HCT116 (cell line): ENCODE measurements around the gene LPAR5. TPM values are rescaled to one million over a fixed set of nuclear protein-coding genes. Genes with fewer than 3 reads are reported as not detected.

ENCODE experiments used
- ATAC-seq: fragments of 200-7000 bp; cut with Tn5 transposase; 2 replicates; pipeline ENCODE4 v1.9.1; 2020; ENCODE audit warnings: mild to moderate bottlenecking, moderate library complexity
- BruUV-seq: library from RNA; stranded (reverse); fragments of 400-500 nt; replicated peaks from 2 replicates; lab custom pipeline; 2021; lab: Mats Ljungman, UMichigan
- CTCF ChIA-PET: fragments of 300-600 bp; sonication (Branson Sonifier 250); formaldehyde crosslinking; loops from one replicate; lab custom pipeline; 2021; ENCODE audit warnings: antibody characterized with exemption; lab: Charles Lee
- POLR2A ChIA-PET: fragments of 300-600, 350-600 bp; sonication (Branson Sonifier 250); formaldehyde crosslinking; loops from one replicate; lab custom pipeline; 2021; ENCODE audit warnings: antibody characterized with exemption; lab: Charles Lee
- RAD21 ChIA-PET, 2 experiments: fragments of 300-600 bp; sonication (Branson Sonifier 250); formaldehyde crosslinking; loops; one replicate each; lab custom pipeline; 2023; ENCODE audit warnings: low total read pairs in 2 of 2; ENCODE audit not compliant: uncharacterized antibody in 2 of 2, unreplicated experiment in 2 of 2, low non-redundant PET in 1 of 2; lab: Charles Lee
- DNase-seq: peaks from one replicate; pipeline ENCODE4 v3.0.0-alpha.2; 2010; ENCODE audit warnings: low read depth, low spot score
- H2AFZ ChIP-seq: fragments of 200-600 bp; shearing (Covaris generic), sonication (generic); 2 replicates; pipeline ENCODE4 v1.6.1; 2017; ENCODE audit warnings: low read depth, mixed run types, mixed read lengths, antibody characterized with exemption, low read length; ENCODE audit not compliant: poor library complexity, severe bottlenecking
- H3K27ac ChIP-seq: 2 replicates; pipeline ENCODE4 v1.5.1; 2012; ENCODE audit warnings: low read depth, low read length
- H3K27me3 ChIP-seq: fragments of 200-600 bp; sonication (generic); 2 replicates; pipeline ENCODE4 v1.6.1; 2016; ENCODE audit warnings: mixed run types, low read length, mixed read lengths; ENCODE audit not compliant: insufficient read depth
- H3K36me3 ChIP-seq, 2 experiments: fragments of 200-500 bp in 1 of 2; fragments of 200-600 bp in 1 of 2; sonication (Bioruptor generic) in 1 of 2; sonication (generic) in 1 of 2; 2 replicates each; pipeline versions ENCODE4 v1.5.1 to v1.6.1; 2014 to 2016; ENCODE audit warnings: low read length in 2 of 2, inconsistent platforms in 1 of 2, mixed read lengths in 1 of 2, mixed run types in 1 of 2; ENCODE audit not compliant: insufficient read depth in 2 of 2, control insufficient read depth in 1 of 2
- H3K4me1 ChIP-seq, 2 experiments: fragments of 200-600 bp in 1 of 2; sonication (generic) in 1 of 2; 2 replicates each; pipeline versions ENCODE4 v1.5.1 to v1.6.1; 2012 to 2017; ENCODE audit warnings: low read length in 2 of 2, inconsistent platforms in 1 of 2, mild to moderate bottlenecking in 1 of 2, mixed read lengths in 1 of 2, mixed run types in 1 of 2, moderate library complexity in 1 of 2; ENCODE audit not compliant: insufficient read depth in 2 of 2, control insufficient read depth in 1 of 2
- H3K4me2 ChIP-seq: fragments of 200-600 bp; sonication (generic); 2 replicates; pipeline ENCODE4 v1.6.1; 2017; ENCODE audit warnings: mixed run types, low read length, mixed read lengths
- H3K4me3 ChIP-seq, 2 experiments: fragments of 200-600 bp in 1 of 2; sonication (generic) in 1 of 2; replicated peaks in 1 of 2; 2 replicates each; pipeline ENCODE4 v1.5.1; 2011 to 2016; ENCODE audit warnings: low read length in 2 of 2, control low read depth in 1 of 2, low read depth in 1 of 2, mild to moderate bottlenecking in 1 of 2, mixed read lengths in 1 of 2, mixed run types in 1 of 2
- H3K79me2 ChIP-seq: fragments of 200-600 bp; sonication (generic); 2 replicates; pipeline ENCODE4 v1.6.1; 2017; ENCODE audit warnings: mild to moderate bottlenecking, mixed run types, low read length, moderate library complexity, mixed read lengths; ENCODE audit not compliant: insufficient read depth
- H3K9ac ChIP-seq: fragments of 200-600 bp; sonication (generic); 2 replicates; pipeline ENCODE4 v1.6.1; 2016; ENCODE audit warnings: low read length, mixed read lengths
- H3K9me2 ChIP-seq: fragments of 200-600 bp; sonication (generic), shearing (Covaris generic); 2 replicates; pipeline ENCODE4 v1.6.1; 2017; ENCODE audit warnings: mixed run types, mild to moderate bottlenecking, moderate library complexity; ENCODE audit not compliant: insufficient read depth
- H3K9me3 ChIP-seq, 2 experiments: fragments of 200-500 bp in 1 of 2; fragments of 200-600 bp in 1 of 2; sonication (Bioruptor generic) in 1 of 2; sonication (generic) in 1 of 2; 2 replicates each; pipeline ENCODE4 v1.6.1; 2014 to 2017; ENCODE audit warnings: low read length in 2 of 2, mixed read lengths in 2 of 2, inconsistent platforms in 1 of 2, low read depth in 1 of 2, mild to moderate bottlenecking in 1 of 2, mixed run types in 1 of 2, moderate library complexity in 1 of 2; ENCODE audit not compliant: control insufficient read depth in 1 of 2, insufficient read depth in 1 of 2
- H4K20me1 ChIP-seq: fragments of 200-600 bp; sonication (generic), shearing (Covaris generic); 2 replicates; pipeline ENCODE4 v1.6.1; 2017; ENCODE audit warnings: mixed run types, mild to moderate bottlenecking, moderate library complexity; ENCODE audit not compliant: insufficient read depth
- ATF3 ChIP-seq: IDR thresholded peaks from 2 replicates; pipeline ENCODE4 v1.6.1; 2012
- CBX3 ChIP-seq: IDR thresholded peaks from 2 replicates; pipeline ENCODE4 v1.6.1; 2012; ENCODE audit warnings: low read depth
- CEBPB ChIP-seq: IDR thresholded peaks from 2 replicates; pipeline ENCODE4 v1.6.1; 2012; ENCODE audit warnings: low read depth
- EGR1 ChIP-seq: IDR thresholded peaks from 2 replicates; pipeline ENCODE4 v1.6.1; 2012; ENCODE audit warnings: low read depth
- EZH2 ChIP-seq: fragments of 200-600 bp; sonication (generic); IDR thresholded peaks from 2 replicates; pipeline ENCODE4 v1.6.1; 2017; ENCODE audit warnings: antibody characterized with exemption, mixed run types
- FOSL1 ChIP-seq: IDR thresholded peaks from 2 replicates; pipeline ENCODE4 v1.6.1; 2012; ENCODE audit warnings: low read depth
- JUND ChIP-seq: IDR thresholded peaks from 2 replicates; pipeline ENCODE4 v1.6.1; 2012
- POLR2A ChIP-seq: IDR thresholded peaks from 2 replicates; pipeline ENCODE4 v1.7.0; 2011; ENCODE audit warnings: borderline replicate concordance; ENCODE audit not compliant: insufficient read depth, insufficient read length; ENCODE audit errors: extremely low read depth
- POLR2AphosphoS5 ChIP-seq: IDR thresholded peaks from 2 replicates; pipeline ENCODE4 v1.6.1; 2011; ENCODE audit warnings: mild to moderate bottlenecking, low read depth, low read length, moderate library complexity
- RAD21 ChIP-seq: IDR thresholded peaks from 2 replicates; pipeline ENCODE4 v1.6.1; 2012; ENCODE audit warnings: low read depth, mild to moderate bottlenecking
- SP1 ChIP-seq: IDR thresholded peaks from 2 replicates; pipeline ENCODE4 v1.6.1; 2012; ENCODE audit warnings: low read depth
- TCF7L2 ChIP-seq: IDR thresholded peaks from 2 replicates; pipeline ENCODE4 v1.7.0; 2011; ENCODE audit warnings: borderline replicate concordance, inconsistent platforms; ENCODE audit not compliant: insufficient read depth, insufficient read length; ENCODE audit errors: extremely low read depth
- YY1 ChIP-seq: IDR thresholded peaks from 2 replicates; pipeline ENCODE4 v1.6.1; 2011; ENCODE audit warnings: low read length, low read depth, moderate library complexity, mild to moderate bottlenecking; ENCODE audit not compliant: insufficient replicate concordance; ENCODE audit errors: extremely low read depth
- ZFX ChIP-seq: fragments of 450-650 bp; IDR thresholded peaks from 2 replicates; pipeline ENCODE4 v1.6.1; 2017
- ZNF274 ChIP-seq: fragments of 200-500 bp; sonication (Bioruptor generic); IDR thresholded peaks from 2 replicates; pipeline ENCODE4 v1.6.1; 2014; ENCODE audit warnings: mild to moderate bottlenecking, low read depth, low read length, inconsistent platforms
- intact Hi-C: fragments of 100-400 bp; cut with micrococcal nuclease; formaldehyde crosslinking; loops from 2 replicates; pipeline ENCODE4 v1.10.0; 2022
- total RNA-seq: library from RNA; stranded (reverse); gene quantifications from one replicate; pipeline ENCODE4 v1.2.1, GENCODE V29; 2021; ENCODE audit not compliant: unreplicated experiment
- TF ChIP-seq, protein P1 (sequence below), 3 experiments: fragments of 200-600 bp in 1 of 3; sonication (generic) in 1 of 3; IDR thresholded peaks in 2 of 3; conservative IDR thresholded peaks in 1 of 3; 2 replicates each; pipeline ENCODE4 v1.5.1; 2012 to 2017; ENCODE audit warnings: low read depth in 2 of 3, low read length in 2 of 3, antibody characterized with exemption in 1 of 3, borderline replicate concordance in 1 of 3, control low read depth in 1 of 3, mild to moderate bottlenecking in 1 of 3, mixed read lengths in 1 of 3, mixed run types in 1 of 3, moderate library complexity in 1 of 3; ENCODE audit not compliant: insufficient read depth in 1 of 3
- TF ChIP-seq, protein P2 (sequence below): IDR thresholded peaks from 2 replicates; pipeline ENCODE4 v1.6.1; 2012; ENCODE audit warnings: low read depth
- TF ChIP-seq, protein P3 (sequence below): IDR thresholded peaks from 2 replicates; pipeline ENCODE4 v1.6.1; 2012

Gene LPAR5
- total RNA-seq, 1 experiment from 2014 or later: 5.2 TPM

DNA sequence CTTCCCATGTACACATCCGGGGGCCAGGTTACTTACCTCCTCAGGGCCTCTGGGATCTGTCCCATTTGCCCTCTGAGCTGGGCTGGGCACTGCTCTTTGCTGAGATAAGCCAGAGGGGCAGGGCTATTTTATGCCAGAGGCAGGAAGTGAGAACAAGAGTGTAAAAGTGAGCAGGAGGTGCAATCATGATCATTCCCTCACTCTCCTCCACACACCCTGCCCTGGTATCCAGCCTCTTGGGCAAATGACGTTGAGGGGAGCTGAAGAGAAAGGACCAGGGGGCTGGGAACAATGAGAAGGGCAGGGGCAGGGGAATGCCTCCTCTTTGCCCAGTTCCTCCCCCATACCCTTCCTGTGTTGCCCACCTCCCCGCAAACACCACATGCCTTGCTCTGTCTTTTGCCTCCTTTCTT, 4.2 kb downstream of the LPAR5 start:
- ChIA-PET CTCF (no interaction called here), RAD21 (no interaction called here), POLR2A (no interaction called here)
- no peaks in the 10 kb centered on the region for H3K9me3 ChIP-seq
- H4K20me1 ChIP-seq: no peaks in the 10 kb centered on the region
- no peak overlapping the region for H3K4me3 ChIP-seq
- no peak overlapping the region for H3K4me2 ChIP-seq
- DNase-seq (no peak), ATAC-seq (no peak)
- BruUV-seq: no TSS peak
- H3K27ac ChIP-seq: no peak overlapping the region
- H3K79me2 ChIP-seq: no peaks in the 10 kb centered on the region
- H3K4me1 ChIP-seq: peaks cover 12 to 24% of the 10 kb centered on the region in 2 experiments
- no peaks in the 10 kb centered on the region for H3K9me2 ChIP-seq
- no peak overlapping the region for H3K9ac ChIP-seq
- no peak overlapping the region for H2AFZ ChIP-seq
- TF ChIP-seq EGR1 (no peak), POLR2AphosphoS5 (no peak), ATF3 (no peak), FOSL1 (no peak), EZH2 (no peak), CBX3 (no peak), POLR2A (no peak), ZFX (no peak), JUND (no peak), TCF7L2 (no peak), YY1 (no peak), ZNF274 (no peak), SP1 (no peak), CEBPB (no peak), RAD21 (no peak)
- TF ChIP-seq, protein P1, sequence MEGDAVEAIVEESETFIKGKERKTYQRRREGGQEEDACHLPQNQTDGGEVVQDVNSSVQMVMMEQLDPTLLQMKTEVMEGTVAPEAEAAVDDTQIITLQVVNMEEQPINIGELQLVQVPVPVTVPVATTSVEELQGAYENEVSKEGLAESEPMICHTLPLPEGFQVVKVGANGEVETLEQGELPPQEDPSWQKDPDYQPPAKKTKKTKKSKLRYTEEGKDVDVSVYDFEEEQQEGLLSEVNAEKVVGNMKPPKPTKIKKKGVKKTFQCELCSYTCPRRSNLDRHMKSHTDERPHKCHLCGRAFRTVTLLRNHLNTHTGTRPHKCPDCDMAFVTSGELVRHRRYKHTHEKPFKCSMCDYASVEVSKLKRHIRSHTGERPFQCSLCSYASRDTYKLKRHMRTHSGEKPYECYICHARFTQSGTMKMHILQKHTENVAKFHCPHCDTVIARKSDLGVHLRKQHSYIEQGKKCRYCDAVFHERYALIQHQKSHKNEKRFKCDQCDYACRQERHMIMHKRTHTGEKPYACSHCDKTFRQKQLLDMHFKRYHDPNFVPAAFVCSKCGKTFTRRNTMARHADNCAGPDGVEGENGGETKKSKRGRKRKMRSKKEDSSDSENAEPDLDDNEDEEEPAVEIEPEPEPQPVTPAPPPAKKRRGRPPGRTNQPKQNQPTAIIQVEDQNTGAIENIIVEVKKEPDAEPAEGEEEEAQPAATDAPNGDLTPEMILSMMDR (IDR thresholded peaks at IDR 0.05 in 2 of 3, conservative IDR thresholded peaks at IDR 0.05 in 1 of 3; ENCODE audit: borderline replicate concordance in 1 of 3, insufficient read depth in 1 of 3, low read depth in 2 of 3, low read length in 2 of 3): no peak
- TF ChIP-seq, protein P2, sequence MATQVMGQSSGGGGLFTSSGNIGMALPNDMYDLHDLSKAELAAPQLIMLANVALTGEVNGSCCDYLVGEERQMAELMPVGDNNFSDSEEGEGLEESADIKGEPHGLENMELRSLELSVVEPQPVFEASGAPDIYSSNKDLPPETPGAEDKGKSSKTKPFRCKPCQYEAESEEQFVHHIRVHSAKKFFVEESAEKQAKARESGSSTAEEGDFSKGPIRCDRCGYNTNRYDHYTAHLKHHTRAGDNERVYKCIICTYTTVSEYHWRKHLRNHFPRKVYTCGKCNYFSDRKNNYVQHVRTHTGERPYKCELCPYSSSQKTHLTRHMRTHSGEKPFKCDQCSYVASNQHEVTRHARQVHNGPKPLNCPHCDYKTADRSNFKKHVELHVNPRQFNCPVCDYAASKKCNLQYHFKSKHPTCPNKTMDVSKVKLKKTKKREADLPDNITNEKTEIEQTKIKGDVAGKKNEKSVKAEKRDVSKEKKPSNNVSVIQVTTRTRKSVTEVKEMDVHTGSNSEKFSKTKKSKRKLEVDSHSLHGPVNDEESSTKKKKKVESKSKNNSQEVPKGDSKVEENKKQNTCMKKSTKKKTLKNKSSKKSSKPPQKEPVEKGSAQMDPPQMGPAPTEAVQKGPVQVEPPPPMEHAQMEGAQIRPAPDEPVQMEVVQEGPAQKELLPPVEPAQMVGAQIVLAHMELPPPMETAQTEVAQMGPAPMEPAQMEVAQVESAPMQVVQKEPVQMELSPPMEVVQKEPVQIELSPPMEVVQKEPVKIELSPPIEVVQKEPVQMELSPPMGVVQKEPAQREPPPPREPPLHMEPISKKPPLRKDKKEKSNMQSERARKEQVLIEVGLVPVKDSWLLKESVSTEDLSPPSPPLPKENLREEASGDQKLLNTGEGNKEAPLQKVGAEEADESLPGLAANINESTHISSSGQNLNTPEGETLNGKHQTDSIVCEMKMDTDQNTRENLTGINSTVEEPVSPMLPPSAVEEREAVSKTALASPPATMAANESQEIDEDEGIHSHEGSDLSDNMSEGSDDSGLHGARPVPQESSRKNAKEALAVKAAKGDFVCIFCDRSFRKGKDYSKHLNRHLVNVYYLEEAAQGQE: no peak
- TF ChIP-seq, protein P3, sequence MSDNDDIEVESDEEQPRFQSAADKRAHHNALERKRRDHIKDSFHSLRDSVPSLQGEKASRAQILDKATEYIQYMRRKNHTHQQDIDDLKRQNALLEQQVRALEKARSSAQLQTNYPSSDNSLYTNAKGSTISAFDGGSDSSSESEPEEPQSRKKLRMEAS: no peak
- H3K27me3 ChIP-seq: no peaks in the 10 kb centered on the region
- intact Hi-C loops: no loop called here
- no peaks in the 10 kb centered on the region for H3K36me3 ChIP-seq
